ENCODE data around the gene RUFY1.
A peak's percentile ranks its signal among the peaks of the same experiment; 100 is the strongest.
"Not testable (repeated sequence)": the region's sequence is repeated elsewhere in the genome, so short reads cannot be mapped to it uniquely, and the experiment has no call there.

RUFY1 gene

DNA sequence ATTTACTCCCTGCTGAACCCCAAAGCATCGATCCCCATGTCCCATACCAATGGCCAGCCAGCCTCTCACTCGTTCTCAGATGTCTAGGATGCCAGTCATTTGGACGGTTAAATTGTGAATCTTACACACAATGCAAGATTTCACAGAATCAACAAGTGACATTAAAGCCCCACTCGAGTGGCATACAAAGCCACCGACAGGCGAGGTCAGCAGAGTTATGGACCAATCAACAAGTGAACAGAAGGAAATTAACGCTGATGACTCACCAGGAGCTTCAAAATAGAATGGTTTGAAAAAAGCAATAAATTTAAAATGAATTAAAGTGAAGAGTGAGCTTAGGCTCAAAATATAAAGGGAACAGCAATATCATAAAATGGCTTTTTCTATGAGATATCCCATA is 8.2 kb upstream of the RUFY1 start:
- DNase-seq (ENCODE audit: low spot score) = no peak

DNA sequence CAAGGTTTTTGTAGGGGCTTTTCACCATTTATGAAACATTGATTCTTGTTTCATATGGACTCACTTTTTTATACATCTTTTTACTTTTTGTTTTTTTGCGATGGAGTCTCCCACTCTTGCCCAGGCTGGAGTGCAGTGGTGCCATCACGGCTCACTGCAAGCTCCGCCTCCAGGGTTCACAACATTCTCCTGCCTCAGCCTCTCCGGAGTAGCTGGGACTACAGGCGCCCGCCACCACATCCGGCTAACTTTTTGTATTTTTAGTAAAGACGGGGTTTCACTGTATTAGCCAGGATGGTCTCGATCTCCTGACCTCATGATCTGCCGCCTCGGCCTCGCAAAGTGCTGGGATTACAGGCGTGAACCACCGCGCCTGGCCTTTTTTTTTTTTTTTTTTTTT is 7.1 kb upstream of the RUFY1 start:
- DNase-seq (ENCODE audit: low spot score) = not testable (repeated sequence)

- no peak for DNase-seq (ENCODE audit: low spot score)
These were observed 2.7 kb downstream of the RUFY1 start for GRCh38 chr5:179553006-179553405.

GRCh38 chr5:179553875-179554274 is 3.5 kb downstream of the RUFY1 start:
- DNase-seq (ENCODE audit: low spot score) = no peak

GRCh38 chr5:179554981-179555380 is 4.6 kb downstream of the RUFY1 start:
- DNase-seq (ENCODE audit: low spot score) = no peak

DNA sequence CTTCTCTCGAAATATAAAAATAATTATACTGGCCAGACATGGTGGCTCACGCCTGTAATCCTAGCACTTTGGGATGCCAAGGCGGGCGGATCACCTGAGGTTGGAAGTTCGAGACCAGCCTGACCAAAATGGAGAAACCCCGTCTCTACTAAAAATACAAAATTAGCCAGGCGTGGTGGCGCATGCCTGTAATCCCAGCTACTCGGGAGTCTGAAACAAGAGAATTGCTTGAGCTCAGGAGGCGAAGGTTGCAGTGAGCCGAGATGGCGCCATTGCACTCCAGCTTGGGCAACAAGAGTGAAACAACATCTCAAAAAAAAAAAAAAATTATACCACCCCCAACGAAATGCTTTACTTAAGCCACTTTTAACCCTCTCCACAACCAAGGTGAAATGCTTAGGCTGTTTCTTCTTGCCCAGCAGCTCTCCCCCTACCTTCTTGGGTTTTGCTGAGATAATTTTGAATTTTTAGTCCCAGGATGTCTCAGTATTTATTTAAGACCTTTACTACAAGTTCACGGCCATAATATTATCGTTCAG is 8.0 kb downstream of the RUFY1 start:
- not testable (repeated sequence) for DNase-seq (ENCODE audit: low spot score)

DNA sequence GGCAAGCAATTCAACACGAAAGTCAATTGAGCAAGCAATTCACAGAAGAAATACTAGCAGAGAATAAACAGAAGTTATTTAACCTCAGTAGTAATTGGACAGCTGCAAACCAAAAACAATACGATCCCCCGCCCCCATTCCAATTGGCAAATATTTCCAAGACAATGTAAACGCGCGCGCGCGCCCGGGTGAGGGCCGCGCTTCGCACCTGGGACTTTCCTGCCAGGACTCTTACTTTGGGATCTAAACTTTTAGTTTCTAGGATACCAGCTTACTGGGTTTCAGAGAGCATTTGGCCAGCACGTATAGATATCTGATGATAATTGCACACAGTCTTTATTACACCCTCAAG is 8.6 kb downstream of the RUFY1 start:
- DNase-seq (ENCODE audit: low spot score) = no peak

- DNase-seq (ENCODE audit: low spot score) = peak; percentile 95
These were observed 9.2 kb downstream of the RUFY1 start for GRCh38 chr5:179559284-179560252.

GRCh38 chr5:179564526-179564925 is 14.2 kb downstream of the RUFY1 start:
- no peak for DNase-seq (ENCODE audit: low spot score)

- no peak for DNase-seq (ENCODE audit: low spot score)
These were observed 18.4 kb downstream of the RUFY1 start for GRCh38 chr5:179568721-179569120.

GRCh38 chr5:179572386-179572785 is 22.0 kb downstream of the RUFY1 start:
- no peak for DNase-seq (ENCODE audit: low spot score)

- no peak for DNase-seq (ENCODE audit: low spot score)
These were observed 27.1 kb downstream of the RUFY1 start for GRCh38 chr5:179577286-179577960.

DNA sequence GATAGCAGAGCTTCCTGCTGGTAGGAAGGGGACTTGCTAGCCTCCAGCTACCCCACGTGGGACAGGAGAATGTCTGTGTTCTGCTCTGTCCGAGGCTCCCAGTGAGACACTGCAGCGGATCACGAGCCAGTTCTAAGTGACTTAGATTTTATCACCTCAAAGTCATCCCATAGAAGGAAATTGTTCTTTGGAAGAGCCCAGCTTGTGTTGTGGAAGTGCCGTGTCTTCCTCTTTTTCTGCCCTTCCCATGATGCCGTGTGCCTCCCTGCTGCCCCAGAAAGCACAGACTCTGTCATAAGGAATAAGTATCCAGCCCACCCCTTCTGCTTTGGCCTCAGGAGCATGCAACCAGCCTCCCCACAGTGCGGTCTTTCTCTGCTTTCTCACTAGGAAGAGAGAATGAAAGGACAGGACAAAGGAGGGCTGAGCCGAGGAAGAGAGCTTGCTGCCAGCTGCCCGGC is 35.6 kb downstream of the RUFY1 start:
- no peak for DNase-seq (ENCODE audit: low spot score)

GRCh38 chr5:179588166-179588565 is 37.8 kb downstream of the RUFY1 start:
- no peak for DNase-seq (ENCODE audit: low spot score)

- DNase-seq (ENCODE audit: low spot score) = no peak
These were observed 45.6 kb downstream of the RUFY1 start for GRCh38 chr5:179595916-179596315.

DNA sequence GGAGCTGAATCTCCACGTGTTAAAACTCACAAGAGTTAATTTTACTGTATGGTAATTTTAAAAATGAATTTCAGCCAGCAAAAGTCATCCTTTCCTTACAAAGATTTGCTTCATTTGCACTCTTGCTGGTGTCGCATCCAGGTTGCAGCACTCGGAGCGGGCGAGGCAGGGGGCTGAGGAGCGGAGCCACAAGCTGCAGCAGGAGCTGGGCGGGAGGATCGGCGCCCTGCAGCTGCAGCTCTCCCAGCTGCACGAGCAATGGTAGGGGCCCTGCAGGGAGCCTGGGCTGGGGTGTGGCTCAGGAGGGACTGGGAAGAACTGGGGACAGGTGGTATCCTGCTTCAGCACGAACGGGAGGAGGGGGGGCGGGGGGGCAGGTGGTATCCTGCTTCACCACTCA is 46.1 kb downstream of the RUFY1 start:
- DNase-seq (ENCODE audit: low spot score) = no peak

DNA sequence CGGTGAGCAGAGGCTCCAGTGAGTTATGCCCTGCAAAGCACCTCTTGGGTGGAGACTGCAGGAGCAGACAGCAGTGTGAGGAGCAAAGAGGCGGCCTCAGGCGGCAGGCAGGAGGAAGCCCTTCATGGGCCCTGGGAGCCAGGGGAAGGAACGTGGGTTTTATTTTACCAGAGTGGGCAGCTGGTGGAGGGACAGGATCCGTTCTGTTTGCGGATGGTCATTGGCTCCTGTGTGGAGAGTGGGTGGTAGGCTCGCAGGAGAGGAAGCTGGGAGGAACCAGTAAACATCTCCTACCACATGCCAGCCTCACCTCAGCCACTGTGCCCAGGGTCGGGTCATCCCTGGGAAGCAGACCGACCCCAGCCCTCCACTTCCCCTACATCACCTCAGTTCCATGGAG is 48.7 kb downstream of the RUFY1 start:
- no peak for DNase-seq (ENCODE audit: low spot score)

GRCh38 chr5:179599566-179599965 is 49.2 kb downstream of the RUFY1 start:
- no peak for DNase-seq (ENCODE audit: low spot score)

- DNase-seq (ENCODE audit: low spot score) = no peak
These were observed 49.6 kb downstream of the RUFY1 start for GRCh38 chr5:179599973-179600372.

DNA sequence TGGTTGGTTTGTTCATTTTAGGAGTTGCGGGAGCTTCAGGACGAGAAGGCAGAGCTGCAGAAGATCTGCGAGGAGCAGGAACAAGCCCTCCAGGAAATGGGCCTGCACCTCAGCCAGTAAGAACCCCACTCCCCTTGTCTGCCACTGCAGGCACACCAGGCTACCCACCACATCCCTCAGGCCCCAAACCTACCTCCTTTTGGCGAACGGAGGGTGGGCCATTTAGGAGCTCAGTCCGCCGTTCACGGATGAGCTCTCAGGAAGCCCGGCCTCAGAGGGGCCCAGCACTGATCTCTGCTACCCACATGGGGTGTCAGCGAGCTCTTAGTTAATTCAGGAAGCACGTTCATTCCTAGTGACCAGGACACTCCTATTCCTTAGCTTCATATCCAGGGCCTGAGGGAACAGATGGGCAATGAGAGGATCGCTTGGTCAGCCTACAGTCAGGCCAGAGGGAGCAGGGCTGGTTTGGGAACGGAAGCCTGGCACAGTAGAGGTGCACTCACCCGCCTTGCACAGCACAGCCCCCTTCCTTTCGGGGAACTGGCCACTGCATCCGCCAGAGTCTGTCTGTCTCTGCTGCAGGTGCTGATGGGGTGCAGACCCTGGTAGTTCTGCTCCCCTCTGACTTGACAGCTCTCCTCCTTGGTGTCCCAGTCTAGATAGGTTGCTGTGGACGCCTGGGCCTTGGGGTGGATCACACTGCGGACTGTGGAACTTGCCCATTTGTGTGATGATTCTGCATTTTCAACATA is 51.7 kb downstream of the RUFY1 start:
- DNase-seq (ENCODE audit: low spot score) = no peak

- DNase-seq (ENCODE audit: low spot score) = no peak
These were observed 53.0 kb downstream of the RUFY1 start for GRCh38 chr5:179603308-179603707.

All from COLO829 (cell line).